Hepatocyte (in vitro differentiated cells): Measurements from ENCODE around the gene CLDN19. TPM values are rescaled to one million over a fixed set of nuclear protein-coding genes. Genes with fewer than 3 reads are reported as not detected.
A peak's percentile ranks its signal among the peaks of the same experiment; 100 is the strongest.

ENCODE experiments used
- DNase-seq: peaks from one replicate; pipeline ENCODE4 v3.0.0-alpha.2; 2016; ENCODE audit warnings: low spot score
- H2AFZ ChIP-seq: fragments of 200-600 bp; sonication (generic); 2 replicates; pipeline ENCODE4 v1.6.0; 2016; ENCODE audit warnings: antibody characterized with exemption, mild to moderate bottlenecking
- H3K27ac ChIP-seq: fragments of 200-600 bp; sonication (generic); 2 replicates; pipeline ENCODE4 v1.5.1; 2016; ENCODE audit warnings: mild to moderate bottlenecking
- H3K27me3 ChIP-seq: fragments of 200-600 bp; sonication (generic); 2 replicates; pipeline ENCODE4 v1.6.1; 2016
- H3K36me3 ChIP-seq: fragments of 200-600 bp; sonication (generic); replicated peaks from 2 replicates; pipeline ENCODE4 v1.5.1; 2016; ENCODE audit warnings: low read depth; ENCODE audit not compliant: insufficient read depth
- H3K4me1 ChIP-seq: fragments of 200-600 bp; sonication (generic); 2 replicates; pipeline ENCODE4 v1.5.1; 2016; ENCODE audit warnings: mild to moderate bottlenecking, moderate library complexity; ENCODE audit not compliant: insufficient read depth
- H3K4me2 ChIP-seq: fragments of 200-600 bp; sonication (generic); 2 replicates; pipeline ENCODE4 v1.6.0; 2016
- H3K4me3 ChIP-seq: fragments of 200-600 bp; sonication (generic); 2 replicates; pipeline ENCODE4 v1.5.1; 2016; ENCODE audit warnings: mild to moderate bottlenecking
- H3K79me2 ChIP-seq: fragments of 200-600 bp; sonication (generic); 2 replicates; pipeline ENCODE4 v1.6.0; 2017; ENCODE audit warnings: mild to moderate bottlenecking
- H3K9me2 ChIP-seq: fragments of 200-600 bp; sonication (generic); replicated peaks from 2 replicates; pipeline ENCODE4 v1.6.0; 2017; ENCODE audit warnings: mild to moderate bottlenecking; ENCODE audit not compliant: insufficient read depth
- H3K9me3 ChIP-seq: fragments of 200-600 bp; sonication (generic); 2 replicates; pipeline ENCODE4 v1.5.1; 2016; ENCODE audit warnings: low read depth, mild to moderate bottlenecking
- H4K20me1 ChIP-seq: fragments of 200-600 bp; sonication (generic); 2 replicates; pipeline ENCODE4 v1.6.0; 2016; ENCODE audit warnings: mild to moderate bottlenecking; ENCODE audit not compliant: insufficient read depth, poor library complexity, severe bottlenecking
- EZH2 ChIP-seq: fragments of 200-600 bp; sonication (generic); IDR thresholded peaks from 2 replicates; pipeline ENCODE4 v1.6.1; 2016; ENCODE audit warnings: antibody characterized with exemption, mild to moderate bottlenecking, borderline replicate concordance
- EZH2phosphoT487 ChIP-seq: fragments of 200-600 bp; sonication (generic); IDR thresholded peaks from one replicate; pipeline ENCODE4 v1.6.1; 2018; ENCODE audit warnings: antibody characterized with exemption, mild to moderate bottlenecking, low read depth, moderate library complexity; ENCODE audit not compliant: unreplicated experiment, severe bottlenecking
- WGBS: methylation state at CpG from one replicate; pipeline ENCODE4 v1.1.6; 2016; ENCODE audit warnings: low lambda C conversion rate; ENCODE audit errors: missing lambda C conversion rate; 5-methylcytosine and 5-hydroxymethylcytosine counted together
- polyA plus RNA-seq: library from polyadenylated mRNA; unstranded; fragments of >200 nt; fragmentation: Nextera tagmentation; extraction: Ambion mirVana; gene quantifications from 2 replicates; pipeline ENCODE4 v1.2.1, GENCODE V29; 2016
- total RNA-seq: library from RNA; depleted of rRNA; stranded (reverse); fragments of >200 nt; gene quantifications from 2 replicates; pipeline ENCODE4 v1.2.3, GENCODE V29; 2014
- TF ChIP-seq, protein P1 (sequence below): fragments of 200-600 bp; sonication (generic); IDR thresholded peaks from 2 replicates; pipeline ENCODE4 v1.5.1; 2016; ENCODE audit warnings: antibody characterized with exemption, mild to moderate bottlenecking; ENCODE audit not compliant: poor library complexity

Gene CLDN19
- total and polyA plus RNA-seq, 2 experiments from 2014 or later = 4.5 to 6.9 TPM

DNA sequence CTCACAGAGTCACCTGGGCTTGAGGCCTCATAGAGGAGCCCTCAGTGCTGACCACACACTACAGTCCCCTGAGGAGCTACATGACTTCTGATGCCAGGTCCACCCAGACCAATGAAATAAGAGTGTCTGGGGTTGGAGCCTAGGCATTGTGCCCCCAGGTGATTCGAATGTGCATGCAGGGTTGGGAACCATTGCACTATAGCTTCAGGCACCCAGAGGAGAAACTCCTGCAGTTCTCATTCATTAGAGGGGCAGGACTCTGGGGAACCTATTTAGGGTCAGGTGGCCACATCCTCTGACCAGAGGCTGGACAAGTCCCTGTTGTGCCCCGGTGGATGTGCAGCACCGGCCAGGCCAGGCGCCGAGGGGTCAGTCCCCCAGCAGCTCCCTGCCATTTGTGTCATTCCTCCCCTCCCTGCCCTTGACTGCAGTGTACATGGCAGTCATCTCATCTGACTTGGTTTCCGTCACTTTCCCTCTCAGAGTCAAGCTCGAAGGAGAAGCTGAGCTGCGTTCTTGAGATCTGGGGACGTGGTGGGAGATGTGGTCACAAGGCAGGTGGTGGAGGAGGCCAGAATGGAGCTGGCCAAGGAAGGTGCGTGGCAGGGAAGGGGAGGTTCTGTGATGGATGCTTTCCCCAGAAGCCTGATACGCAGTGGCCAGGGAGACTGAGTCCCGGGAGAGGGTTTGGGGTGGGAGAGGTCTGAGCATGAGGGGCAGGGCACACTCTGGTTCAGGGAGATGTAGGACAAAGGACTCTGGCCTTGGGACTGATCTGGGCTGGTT, 6.4 kb downstream of the CLDN19 start:
- no peaks in the 10 kb centered on the region for H4K20me1 ChIP-seq
- DNase-seq = no peak
- H3K36me3 ChIP-seq = no peaks in the 10 kb centered on the region
- peak overlapping the region; percentile 37 for H3K4me2 ChIP-seq
- no peaks in the 10 kb centered on the region for H3K27me3 ChIP-seq
- 90% methylated on average over 12 of the region's 12 CpGs for WGBS
- no peaks in the 10 kb centered on the region for H3K79me2 ChIP-seq
- TF ChIP-seq EZH2phosphoT487 = no peak
- TF ChIP-seq EZH2 = no peak
- TF ChIP-seq, protein P1, sequence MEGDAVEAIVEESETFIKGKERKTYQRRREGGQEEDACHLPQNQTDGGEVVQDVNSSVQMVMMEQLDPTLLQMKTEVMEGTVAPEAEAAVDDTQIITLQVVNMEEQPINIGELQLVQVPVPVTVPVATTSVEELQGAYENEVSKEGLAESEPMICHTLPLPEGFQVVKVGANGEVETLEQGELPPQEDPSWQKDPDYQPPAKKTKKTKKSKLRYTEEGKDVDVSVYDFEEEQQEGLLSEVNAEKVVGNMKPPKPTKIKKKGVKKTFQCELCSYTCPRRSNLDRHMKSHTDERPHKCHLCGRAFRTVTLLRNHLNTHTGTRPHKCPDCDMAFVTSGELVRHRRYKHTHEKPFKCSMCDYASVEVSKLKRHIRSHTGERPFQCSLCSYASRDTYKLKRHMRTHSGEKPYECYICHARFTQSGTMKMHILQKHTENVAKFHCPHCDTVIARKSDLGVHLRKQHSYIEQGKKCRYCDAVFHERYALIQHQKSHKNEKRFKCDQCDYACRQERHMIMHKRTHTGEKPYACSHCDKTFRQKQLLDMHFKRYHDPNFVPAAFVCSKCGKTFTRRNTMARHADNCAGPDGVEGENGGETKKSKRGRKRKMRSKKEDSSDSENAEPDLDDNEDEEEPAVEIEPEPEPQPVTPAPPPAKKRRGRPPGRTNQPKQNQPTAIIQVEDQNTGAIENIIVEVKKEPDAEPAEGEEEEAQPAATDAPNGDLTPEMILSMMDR = no peak
- no peak overlapping the region for H2AFZ ChIP-seq
- H3K9me3 ChIP-seq = no peaks in the 10 kb centered on the region
- peaks cover 18% of the 10 kb centered on the region for H3K4me1 ChIP-seq
- no peaks in the 10 kb centered on the region for H3K9me2 ChIP-seq
- no peak overlapping the region for H3K4me3 ChIP-seq
- no peak overlapping the region for H3K27ac ChIP-seq

- DNase-seq = no peak
- TF ChIP-seq EZH2 (no peak), EZH2phosphoT487 (no peak)
- TF ChIP-seq, protein P1 = no peak
- Histone ChIP-seq H3K4me3 (no peak overlapping the region), H3K27me3 (no peaks in the 10 kb centered on the region), H3K4me1 (peaks cover 18% of the 10 kb centered on the region), H3K27ac (no peak overlapping the region), H3K4me2 (no peak overlapping the region), H3K36me3 (no peaks in the 10 kb centered on the region), H2AFZ (no peak overlapping the region), H3K9me2 (no peaks in the 10 kb centered on the region), H3K9me3 (no peaks in the 10 kb centered on the region), H3K79me2 (no peaks in the 10 kb centered on the region), H4K20me1 (no peaks in the 10 kb centered on the region)
- WGBS = 93% methylated on average over 10 of the region's 10 CpGs
These were observed 7.8 kb downstream of the CLDN19 start for GRCh38 chr1:42732126-42732680.

DNA sequence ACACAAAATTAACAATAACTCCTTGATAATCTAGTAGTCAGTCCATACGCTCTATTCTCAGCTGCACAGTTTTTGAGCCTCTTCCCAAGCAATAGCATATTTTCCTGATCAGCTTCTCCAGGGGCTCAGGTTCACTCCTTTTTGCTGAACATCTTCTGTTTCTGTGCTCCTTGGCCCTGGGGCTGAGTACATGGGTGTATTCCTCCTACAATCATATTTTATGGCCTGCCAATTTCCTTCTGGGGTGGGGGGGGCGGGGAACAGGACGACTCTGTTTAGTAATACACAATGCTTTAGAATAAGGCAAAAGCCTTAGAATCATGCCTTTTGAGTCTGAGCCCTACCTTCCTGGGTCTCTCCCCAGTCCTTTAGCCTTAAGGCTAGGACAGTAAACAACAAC, 8.5 kb downstream of the CLDN19 start:
- Histone ChIP-seq H3K9me3 (no peaks in the 10 kb centered on the region), H3K79me2 (no peaks in the 10 kb centered on the region), H3K4me2 (no peak overlapping the region), H3K4me1 (peaks cover 18% of the 10 kb centered on the region), H3K27me3 (no peaks in the 10 kb centered on the region), H3K9me2 (no peaks in the 10 kb centered on the region), H4K20me1 (no peaks in the 10 kb centered on the region), H3K27ac (no peak overlapping the region), H3K36me3 (no peaks in the 10 kb centered on the region), H3K4me3 (no peak overlapping the region), H2AFZ (no peak overlapping the region)
- DNase-seq = no peak
- TF ChIP-seq EZH2 (no peak), EZH2phosphoT487 (no peak)
- TF ChIP-seq, protein P1 = no peak
- WGBS = 54% methylated on average over 3 of the region's 3 CpGs
